Measurements from ENCODE around the gene BDKRB2. TPM values are rescaled to one million over a fixed set of nuclear protein-coding genes. Genes with fewer than 3 reads are reported as not detected.

The BDKRB2 gene
- total RNA-seq, 4 donors from 2014 or later, result 3.2 to 9.9 (median 5.3) TPM

DNA sequence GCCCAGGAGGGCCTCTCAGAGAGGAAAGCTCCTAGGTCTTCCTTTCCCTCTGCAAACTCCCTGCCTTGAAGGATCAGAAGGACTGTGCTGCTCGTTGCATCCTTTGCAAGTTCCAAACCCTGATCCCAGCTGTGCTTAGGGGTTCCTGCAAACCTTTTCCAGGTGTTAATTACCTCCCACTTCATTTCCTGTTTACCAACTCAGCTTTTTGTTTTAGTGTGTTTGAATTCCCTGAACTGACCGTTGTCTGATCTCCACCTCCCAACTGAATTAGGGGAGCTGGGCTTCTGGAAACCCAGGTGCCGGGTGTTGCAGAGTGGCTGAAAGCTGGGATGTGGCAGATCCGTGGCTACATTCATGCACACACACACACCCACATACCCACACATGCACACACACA lies 30.8 kb downstream of the BDKRB2 start:
- no peaks in the 10 kb centered on the region for H3K27me3 ChIP-seq
- no peak for TF ChIP-seq POLR2A (IDR thresholded peaks at IDR 0.05)
- TF ChIP-seq, protein P1, sequence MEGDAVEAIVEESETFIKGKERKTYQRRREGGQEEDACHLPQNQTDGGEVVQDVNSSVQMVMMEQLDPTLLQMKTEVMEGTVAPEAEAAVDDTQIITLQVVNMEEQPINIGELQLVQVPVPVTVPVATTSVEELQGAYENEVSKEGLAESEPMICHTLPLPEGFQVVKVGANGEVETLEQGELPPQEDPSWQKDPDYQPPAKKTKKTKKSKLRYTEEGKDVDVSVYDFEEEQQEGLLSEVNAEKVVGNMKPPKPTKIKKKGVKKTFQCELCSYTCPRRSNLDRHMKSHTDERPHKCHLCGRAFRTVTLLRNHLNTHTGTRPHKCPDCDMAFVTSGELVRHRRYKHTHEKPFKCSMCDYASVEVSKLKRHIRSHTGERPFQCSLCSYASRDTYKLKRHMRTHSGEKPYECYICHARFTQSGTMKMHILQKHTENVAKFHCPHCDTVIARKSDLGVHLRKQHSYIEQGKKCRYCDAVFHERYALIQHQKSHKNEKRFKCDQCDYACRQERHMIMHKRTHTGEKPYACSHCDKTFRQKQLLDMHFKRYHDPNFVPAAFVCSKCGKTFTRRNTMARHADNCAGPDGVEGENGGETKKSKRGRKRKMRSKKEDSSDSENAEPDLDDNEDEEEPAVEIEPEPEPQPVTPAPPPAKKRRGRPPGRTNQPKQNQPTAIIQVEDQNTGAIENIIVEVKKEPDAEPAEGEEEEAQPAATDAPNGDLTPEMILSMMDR (IDR thresholded peaks at IDR 0.05), result no peak
- no peaks in the 10 kb centered on the region for H3K4me1 ChIP-seq
- intact Hi-C loops (cut with DNase I), result no loop called here
- H3K4me3 ChIP-seq (replicated peaks in 1 of 3), result no peak overlapping the region
- no peaks in the 10 kb centered on the region for H3K9me3 ChIP-seq
- no peak for DNase-seq
- no peak overlapping the region for H3K27ac ChIP-seq
- WGBS, 2 donors, result 78 to 89% methylated on average over 4 of the region's 4 CpGs
- H3K36me3 ChIP-seq, result no peaks in the 10 kb centered on the region

DNA sequence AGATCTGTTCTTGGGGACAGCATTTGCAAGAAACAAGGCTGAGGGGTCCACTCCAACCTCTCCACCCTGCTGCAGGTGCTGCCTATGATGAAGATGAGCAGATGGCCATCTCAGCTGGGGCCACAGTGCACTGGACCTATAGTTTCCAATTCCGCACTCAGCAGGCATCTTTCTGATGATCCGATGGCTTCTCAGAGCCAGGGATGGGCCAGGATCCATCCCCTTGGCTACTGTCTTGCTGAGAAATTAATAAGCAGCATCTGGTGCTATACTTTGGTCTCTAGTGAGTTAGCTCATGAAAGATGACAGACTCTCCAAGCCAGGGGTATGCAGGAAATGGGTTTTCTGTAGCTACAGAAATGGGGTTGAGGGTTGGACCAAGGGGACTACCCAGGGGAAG lies 33.0 kb downstream of the BDKRB2 start:
- Histone ChIP-seq H3K27ac (no peak overlapping the region), H3K27me3 (no peaks in the 10 kb centered on the region), H3K36me3 (peaks cover 5 to 8% of the 10 kb centered on the region in 2 donors), H3K4me1 (no peaks in the 10 kb centered on the region), H3K4me3 (replicated peaks in 1 of 3) (no peak overlapping the region), H3K9me3 (no peaks in the 10 kb centered on the region)
- TF ChIP-seq, protein P1 (IDR thresholded peaks at IDR 0.05), result no peak
- no peak for TF ChIP-seq POLR2A (IDR thresholded peaks at IDR 0.05)
- intact Hi-C loops (cut with DNase I), result no loop called here
- DNase-seq, result no peak
- 100% methylated on average over 1 to 2 of the region's 2 CpGs for WGBS, 2 donors

DNA sequence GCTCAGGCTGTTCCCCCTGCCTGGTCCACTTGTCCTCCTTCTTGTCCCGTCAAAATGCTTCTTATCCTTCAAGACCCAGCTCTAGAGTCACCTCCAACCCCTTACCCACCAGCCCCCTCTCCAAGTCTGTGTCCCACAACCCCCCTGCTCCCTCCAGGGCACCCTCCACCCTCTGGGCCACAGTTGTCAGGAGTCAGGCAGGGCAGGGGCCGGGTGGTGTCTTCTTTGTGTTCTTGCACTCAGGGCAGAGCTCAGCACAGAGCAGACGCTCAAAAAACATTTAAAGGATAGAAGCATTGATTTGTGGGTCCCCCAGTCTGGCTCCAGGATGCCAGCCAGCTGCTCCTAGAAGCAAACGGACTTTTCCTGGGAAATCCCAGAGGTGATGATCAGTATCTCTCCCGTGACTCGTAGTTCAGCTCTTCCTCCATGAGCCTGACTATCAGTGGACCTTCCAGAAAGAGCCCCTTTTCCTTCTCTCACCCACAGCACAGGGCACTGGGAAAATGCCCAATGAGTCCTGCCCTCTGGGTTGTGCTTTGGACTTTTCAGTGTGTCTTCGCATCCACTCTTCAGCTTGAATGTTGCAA lies 34.1 kb downstream of the BDKRB2 start:
- Histone ChIP-seq H3K4me3 (replicated peaks in 1 of 3) (no peak overlapping the region), H3K9me3 (no peaks in the 10 kb centered on the region), H3K27me3 (no peaks in the 10 kb centered on the region), H3K4me1 (no peaks in the 10 kb centered on the region), H3K36me3 (peaks cover 5 to 8% of the 10 kb centered on the region in 2 donors), H3K27ac (no peak overlapping the region)
- WGBS, 2 donors, result 86 to 93% methylated on average over 7 of the region's 7 CpGs
- intact Hi-C loops (cut with DNase I), result no loop called here
- no peak for DNase-seq
- no peak for TF ChIP-seq POLR2A (IDR thresholded peaks at IDR 0.05)
- TF ChIP-seq, protein P1 (IDR thresholded peaks at IDR 0.05), result no peak

DNA sequence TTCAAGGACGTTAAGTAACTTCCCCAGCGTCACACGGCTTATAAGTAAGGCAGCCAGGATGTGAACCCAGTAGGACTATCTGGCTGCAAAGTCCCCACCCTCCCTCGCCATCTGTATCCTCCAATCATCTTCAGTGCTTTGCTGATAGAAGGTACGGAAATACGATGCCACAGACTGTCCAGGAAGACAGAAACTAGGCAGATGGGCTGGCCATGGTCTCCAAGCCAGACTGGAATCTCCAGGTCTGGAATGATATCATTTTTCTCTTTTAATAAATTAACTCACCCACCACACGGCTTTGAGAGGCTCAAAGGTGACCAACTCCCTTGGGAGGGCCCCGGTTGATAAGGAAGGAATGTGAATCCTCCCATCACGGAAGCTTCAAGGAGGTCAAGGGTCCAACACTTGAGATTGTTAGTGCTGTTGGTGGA lies 35.1 kb downstream of the BDKRB2 start:
- TF ChIP-seq POLR2A (IDR thresholded peaks at IDR 0.05), result no peak
- TF ChIP-seq, protein P1 (IDR thresholded peaks at IDR 0.05), result no peak
- Histone ChIP-seq H3K4me1 (no peaks in the 10 kb centered on the region), H3K9me3 (no peaks in the 10 kb centered on the region), H3K4me3 (replicated peaks in 1 of 3) (no peak overlapping the region), H3K27me3 (no peaks in the 10 kb centered on the region), H3K27ac (no peak overlapping the region), H3K36me3 (peaks cover 5 to 8% of the 10 kb centered on the region in 2 donors)
- 82 to 87% methylated on average over 9 of the region's 9 CpGs for WGBS, 2 donors
- intact Hi-C loops (cut with DNase I), result no loop called here
- DNase-seq, result no peak

DNA sequence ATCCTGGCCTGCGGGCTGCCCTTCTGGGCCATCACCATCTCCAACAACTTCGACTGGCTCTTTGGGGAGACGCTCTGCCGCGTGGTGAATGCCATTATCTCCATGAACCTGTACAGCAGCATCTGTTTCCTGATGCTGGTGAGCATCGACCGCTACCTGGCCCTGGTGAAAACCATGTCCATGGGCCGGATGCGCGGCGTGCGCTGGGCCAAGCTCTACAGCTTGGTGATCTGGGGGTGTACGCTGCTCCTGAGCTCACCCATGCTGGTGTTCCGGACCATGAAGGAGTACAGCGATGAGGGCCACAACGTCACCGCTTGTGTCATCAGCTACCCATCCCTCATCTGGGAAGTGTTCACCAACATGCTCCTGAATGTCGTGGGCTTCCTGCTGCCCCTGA lies 36.0 kb downstream of the BDKRB2 start:
- DNase-seq, result no peak
- H3K27ac ChIP-seq, result no peak overlapping the region
- intact Hi-C loops (cut with DNase I), result no loop called here
- no peaks in the 10 kb centered on the region for H3K9me3 ChIP-seq
- H3K36me3 ChIP-seq, result peaks cover 5 to 8% of the 10 kb centered on the region in 2 donors
- H3K4me1 ChIP-seq, result no peaks in the 10 kb centered on the region
- no peak overlapping the region for H3K4me3 ChIP-seq (replicated peaks in 1 of 3)
- no peak for TF ChIP-seq POLR2A (IDR thresholded peaks at IDR 0.05)
- no peaks in the 10 kb centered on the region for H3K27me3 ChIP-seq
- 95 to 96% methylated on average over 18 of the region's 18 CpGs for WGBS, 2 donors

Data from thyroid gland (tissue), 4 donors.